Effector memory CD8-positive, alpha-beta T cell (primary cell): Measurements from ENCODE around the gene POMT1.
A peak's percentile ranks its signal among the peaks of the same experiment; 100 is the strongest.
"Not testable (repeated sequence)": the region's sequence is repeated elsewhere in the genome, so short reads cannot be mapped to it uniquely, and the experiment has no call there.

ENCODE experiments used
- ATAC-seq: fragments of 150-1000 bp; cut with Tn5 transposase; replicated peaks from 2 replicates; pipeline ENCODE4 v1.10.0; 2021; ENCODE audit warnings: mild to moderate bottlenecking, moderate library complexity
- DNase-seq, 3 experiments: peaks; one replicate each; pipeline ENCODE4 v3.0.0; 2021
- H3K27ac Mint-ChIP-seq, 2 donors: one replicate each; pipeline ENCODE4 v1.8.0; 2022; ENCODE audit warnings: mild to moderate bottlenecking in 2 of 2, mixed read lengths in 2 of 2, moderate library complexity in 2 of 2
- H3K27me3 Mint-ChIP-seq, 2 donors: one replicate each; pipeline ENCODE4 v1.8.0; 2022; ENCODE audit warnings: mixed read lengths in 2 of 2
- H3K36me3 Mint-ChIP-seq: one replicate; pipeline ENCODE4 v1.8.0; 2022; ENCODE audit warnings: mild to moderate bottlenecking, moderate library complexity, mixed read lengths; ENCODE audit not compliant: insufficient read depth
- H3K4me1 Mint-ChIP-seq, 2 donors: one replicate each; pipeline ENCODE4 v1.8.0; 2022; ENCODE audit warnings: low read depth in 2 of 2, mixed read lengths in 2 of 2
- H3K4me3 Mint-ChIP-seq, 2 donors: one replicate each; pipeline ENCODE4 v1.8.0; 2022; ENCODE audit warnings: mild to moderate bottlenecking in 2 of 2, mixed read lengths in 2 of 2, moderate library complexity in 2 of 2
- H3K9me3 Mint-ChIP-seq, 2 donors: one replicate each; pipeline ENCODE4 v1.8.0; 2022; ENCODE audit warnings: mixed read lengths in 2 of 2

The POMT1 gene

GRCh38 chr9:131494296-131494870 is 8.3 kb upstream of the POMT1 start:
- H3K27me3 Mint-ChIP-seq, result no peaks in the 10 kb centered on the region
- ATAC-seq, result no peak
- peak overlapping the region in 1 of 2 donors; percentile 57 for H3K27ac Mint-ChIP-seq
- H3K4me1 Mint-ChIP-seq, result peaks cover 16 to 22% of the 10 kb centered on the region in 2 donors
- H3K9me3 Mint-ChIP-seq, result no peaks in the 10 kb centered on the region
- no peak overlapping the region for H3K4me3 Mint-ChIP-seq
- DNase-seq, result no peak
- H3K36me3 Mint-ChIP-seq, result peaks cover 80% of the 10 kb centered on the region

GRCh38 chr9:131495785-131496184 is 6.9 kb upstream of the POMT1 start:
- Mint-ChIP-seq H3K27ac (peak overlapping the region in 1 of 2 donors; percentile 44), H3K4me3 (no peak overlapping the region), H3K27me3 (no peaks in the 10 kb centered on the region), H3K36me3 (peaks cover 78% of the 10 kb centered on the region), H3K9me3 (no peaks in the 10 kb centered on the region), H3K4me1 (peaks cover 25 to 28% of the 10 kb centered on the region in 2 donors)
- no peak for DNase-seq
- no peak for ATAC-seq

- Mint-ChIP-seq H3K36me3 (peaks cover 78% of the 10 kb centered on the region), H3K9me3 (no peaks in the 10 kb centered on the region), H3K4me3 (no peak overlapping the region), H3K27me3 (no peaks in the 10 kb centered on the region), H3K27ac (peak overlapping the region; percentile 49 to 93), H3K4me1 (peaks cover 32 to 35% of the 10 kb centered on the region in 2 donors)
- DNase-seq (no peak), ATAC-seq (no peak)
Observed at GRCh38 chr9:131496844-131497405, 5.8 kb upstream of the POMT1 start.

GRCh38 chr9:131499254-131499767 is 3.4 kb upstream of the POMT1 start:
- no peak for DNase-seq
- ATAC-seq, result no peak
- Mint-ChIP-seq H3K9me3 (no peaks in the 10 kb centered on the region), H3K27ac (peak overlapping the region; percentile 83 to 93), H3K4me3 (peak overlapping the region; percentile 94 to 98), H3K36me3 (peaks cover 79% of the 10 kb centered on the region), H3K27me3 (no peaks in the 10 kb centered on the region), H3K4me1 (peaks cover 44 to 48% of the 10 kb centered on the region in 2 donors)

- Mint-ChIP-seq H3K27ac (peak overlapping the region; percentile 83 to 93), H3K9me3 (no peaks in the 10 kb centered on the region), H3K36me3 (peaks cover 72% of the 10 kb centered on the region), H3K4me3 (peak overlapping the region; percentile 94 to 98), H3K4me1 (peaks cover 52 to 54% of the 10 kb centered on the region in 2 donors), H3K27me3 (no peaks in the 10 kb centered on the region)
- peak; percentile 71 for ATAC-seq
- DNase-seq, result peak; percentile 63 to 72 (median 71)
Observed at GRCh38 chr9:131500377-131500776, 2.3 kb upstream of the POMT1 start.

- Mint-ChIP-seq H3K27me3 (no peaks in the 10 kb centered on the region), H3K9me3 (no peaks in the 10 kb centered on the region), H3K36me3 (peaks cover 66% of the 10 kb centered on the region), H3K4me1 (peaks cover 52 to 54% of the 10 kb centered on the region in 2 donors), H3K4me3 (peak overlapping the region; percentile 94 to 98), H3K27ac (peak overlapping the region; percentile 83 to 93)
- ATAC-seq (peak; percentile 58), DNase-seq (peak; percentile 26 to 44 (median 43))
Observed at GRCh38 chr9:131500939-131501541, 1.7 kb upstream of the POMT1 start.

GRCh38 chr9:131503626-131504465 is 1.1 kb downstream of the POMT1 start:
- peaks cover 43 to 47% of the 10 kb centered on the region in 2 donors for H3K4me1 Mint-ChIP-seq
- ATAC-seq (peak; percentile 51), DNase-seq (peak; percentile 40 to 58 (median 48))
- peak overlapping the region; percentile 94 to 98 for H3K4me3 Mint-ChIP-seq
- H3K27ac Mint-ChIP-seq, result peak overlapping the region; percentile 60 to 69
- H3K27me3 Mint-ChIP-seq, result no peaks in the 10 kb centered on the region
- H3K9me3 Mint-ChIP-seq, result no peaks in the 10 kb centered on the region
- H3K36me3 Mint-ChIP-seq, result peaks cover 45% of the 10 kb centered on the region

- no peak for ATAC-seq
- no peaks in the 10 kb centered on the region for H3K9me3 Mint-ChIP-seq
- H3K36me3 Mint-ChIP-seq, result peaks cover 38% of the 10 kb centered on the region
- DNase-seq, result no peak
- peak overlapping the region; percentile 49 to 94 for H3K4me3 Mint-ChIP-seq
- no peaks in the 10 kb centered on the region for H3K27me3 Mint-ChIP-seq
- peak overlapping the region in 1 of 2 donors; percentile 41 for H3K27ac Mint-ChIP-seq
- H3K4me1 Mint-ChIP-seq, result peaks cover 36 to 37% of the 10 kb centered on the region in 2 donors
Observed at GRCh38 chr9:131505012-131505411, 2.3 kb downstream of the POMT1 start.

GRCh38 chr9:131511416-131511815 is 8.7 kb downstream of the POMT1 start:
- Mint-ChIP-seq H3K4me1 (peaks cover 2 to 6% of the 10 kb centered on the region in 2 donors), H3K4me3 (no peak overlapping the region), H3K36me3 (peaks cover 33% of the 10 kb centered on the region), H3K9me3 (no peaks in the 10 kb centered on the region), H3K27ac (peak overlapping the region in 1 of 2 donors; percentile 20), H3K27me3 (no peaks in the 10 kb centered on the region)
- no peak for ATAC-seq
- no peak for DNase-seq

GRCh38 chr9:131511880-131512279 is 9.2 kb downstream of the POMT1 start:
- H3K27ac Mint-ChIP-seq, result peak overlapping the region in 1 of 2 donors; percentile 20
- H3K36me3 Mint-ChIP-seq, result peaks cover 37% of the 10 kb centered on the region
- no peaks in the 10 kb centered on the region for H3K9me3 Mint-ChIP-seq
- ATAC-seq, result no peak
- DNase-seq, result no peak
- H3K27me3 Mint-ChIP-seq, result no peaks in the 10 kb centered on the region
- peaks cover 2 to 6% of the 10 kb centered on the region in 2 donors for H3K4me1 Mint-ChIP-seq
- H3K4me3 Mint-ChIP-seq, result no peak overlapping the region

GRCh38 chr9:131513177-131513576 is 10.5 kb downstream of the POMT1 start:
- H3K9me3 Mint-ChIP-seq, result no peaks in the 10 kb centered on the region

GRCh38 chr9:131515559-131516031 is 12.9 kb downstream of the POMT1 start:
- H3K27me3 Mint-ChIP-seq, H3K4me3 Mint-ChIP-seq, H3K9me3 Mint-ChIP-seq, ATAC-seq, H3K27ac Mint-ChIP-seq, H3K4me1 Mint-ChIP-seq, DNase-seq: not testable (repeated sequence)
- H3K36me3 Mint-ChIP-seq, result peaks cover 44% of the 10 kb centered on the region

More at GRCh38 chr9:131513177-131513576, 10.5 kb downstream of the POMT1 start:
- no peaks in the 10 kb centered on the region for H3K27me3 Mint-ChIP-seq
- H3K36me3 Mint-ChIP-seq, result peaks cover 41% of the 10 kb centered on the region
- DNase-seq (no peak), ATAC-seq (no peak)
- H3K4me3 Mint-ChIP-seq, result no peak overlapping the region
- peaks cover 2 to 6% of the 10 kb centered on the region in 2 donors for H3K4me1 Mint-ChIP-seq
- no peak overlapping the region for H3K27ac Mint-ChIP-seq

- Mint-ChIP-seq H3K9me3 (no peaks in the 10 kb centered on the region), H3K4me3 (no peak overlapping the region), H3K27me3 (no peaks in the 10 kb centered on the region), H3K36me3 (peaks cover 41% of the 10 kb centered on the region), H3K27ac (no peak overlapping the region), H3K4me1 (peaks cover 2 to 3% of the 10 kb centered on the region in 2 donors)
- ATAC-seq (no peak), DNase-seq (no peak)
Observed at GRCh38 chr9:131516100-131516499, 13.4 kb downstream of the POMT1 start.
